Right ventricle myocardium inferior (tissue), 1 donor: Measurements from ENCODE around the gene PCDH9. TPM values are rescaled to one million over a fixed set of nuclear protein-coding genes. Genes with fewer than 3 reads are reported as not detected.

ENCODE experiments used
- ATAC-seq: fragments of 200-7000 bp; cut with Tn5 transposase; one replicate; pipeline ENCODE4 v1.9.1; 2020; ENCODE audit warnings: mild to moderate bottlenecking, moderate library complexity
- DNase-seq: peaks from one replicate; pipeline ENCODE4 v3.0.0; 2021; ENCODE audit errors: missing footprints
- intact Hi-C: fragments of 100-400 bp; cut with DNase I; formaldehyde crosslinking; loops from one replicate; pipeline ENCODE4 v1.11.0; 2022
- total RNA-seq: library from RNA; stranded (reverse); fragmentation: NEBNext Ultra II Directional; extraction: Animal tissue kit (Norgen Biotek cat#: 25700); gene quantifications from one replicate; pipeline ENCODE4 v1.2.1, GENCODE V29; 2021
- donor health status: DM: no; HTN: yes; CAD: no; lungs with severe emphysema.

PCDH9 gene
- total RNA-seq, 1 donor from 2014 or later, result 9.9 TPM

- no peak for DNase-seq
- intact Hi-C loops, result no loop called here
- ATAC-seq, result no peak
Measured at GRCh38 chr13:66400292-66400691, 829.8 kb downstream of the PCDH9 start.

- DNase-seq (no peak), ATAC-seq (no peak)
Measured at GRCh38 chr13:66399873-66400272, 830.3 kb downstream of the PCDH9 start.

GRCh38 chr13:66397133-66397532 is 833.0 kb downstream of the PCDH9 start:
- DNase-seq, result no peak
- intact Hi-C loops, result no loop called here
- ATAC-seq, result no peak

More at GRCh38 chr13:66399873-66400272, 830.3 kb downstream of the PCDH9 start:
- intact Hi-C loops, result no loop called here

GRCh38 chr13:66391322-66391721 is 838.8 kb downstream of the PCDH9 start:
- intact Hi-C loops, result no loop called here
- ATAC-seq, result no peak
- DNase-seq, result no peak

- no peak for DNase-seq
- no peak for ATAC-seq
- intact Hi-C loops, result no loop called here
Measured at GRCh38 chr13:66378894-66379293, 851.2 kb downstream of the PCDH9 start.

- intact Hi-C loops, result no loop called here
- DNase-seq (no peak), ATAC-seq (no peak)
Measured at GRCh38 chr13:66377569-66377968, 852.6 kb downstream of the PCDH9 start.

- no peak for ATAC-seq
- no peak for DNase-seq
- intact Hi-C loops, result no loop called here
Measured at GRCh38 chr13:66375756-66376155, 854.4 kb downstream of the PCDH9 start.

GRCh38 chr13:66369666-66370065 is 860.5 kb downstream of the PCDH9 start:
- no peak for ATAC-seq

GRCh38 chr13:66367356-66367755 is 862.8 kb downstream of the PCDH9 start:
- ATAC-seq (no peak), DNase-seq (no peak)
- intact Hi-C loops, result no loop called here

More at GRCh38 chr13:66369666-66370065, 860.5 kb downstream of the PCDH9 start:
- DNase-seq, result no peak
- intact Hi-C loops, result no loop called here

- ATAC-seq (no peak), DNase-seq (no peak)
- intact Hi-C loops, result no loop called here
Measured at GRCh38 chr13:66365101-66365500, 865.0 kb downstream of the PCDH9 start.

- DNase-seq (no peak), ATAC-seq (no peak)
Measured at GRCh38 chr13:66364346-66364745, 865.8 kb downstream of the PCDH9 start.

GRCh38 chr13:66362485-66362884 is 867.7 kb downstream of the PCDH9 start:
- ATAC-seq, result no peak
- intact Hi-C loops, result no loop called here
- no peak for DNase-seq

More at GRCh38 chr13:66364346-66364745, 865.8 kb downstream of the PCDH9 start:
- intact Hi-C loops, result no loop called here

GRCh38 chr13:66359910-66360552 is 870.1 kb downstream of the PCDH9 start:
- intact Hi-C loops, result no loop called here
- ATAC-seq (no peak), DNase-seq (no peak)

- DNase-seq (no peak), ATAC-seq (no peak)
- intact Hi-C loops, result no loop called here
Measured at GRCh38 chr13:66359393-66359792, 870.7 kb downstream of the PCDH9 start.

GRCh38 chr13:66358564-66358963 is 871.6 kb downstream of the PCDH9 start:
- ATAC-seq, result no peak
- intact Hi-C loops, result no loop called here
- no peak for DNase-seq

- ATAC-seq, result no peak
- intact Hi-C loops, result no loop called here
- DNase-seq, result no peak
Measured at GRCh38 chr13:66357463-66357862, 872.7 kb downstream of the PCDH9 start.

- intact Hi-C loops, result no loop called here
- ATAC-seq, result no peak
- no peak for DNase-seq
Measured at GRCh38 chr13:66354879-66355751, 875.0 kb downstream of the PCDH9 start.

GRCh38 chr13:66353664-66354063 is 876.5 kb downstream of the PCDH9 start:
- intact Hi-C loops, result no loop called here
- ATAC-seq (no peak), DNase-seq (no peak)

- no peak for DNase-seq
- intact Hi-C loops, result no loop called here
- ATAC-seq, result no peak
Measured at GRCh38 chr13:66349966-66350365, 880.2 kb downstream of the PCDH9 start.
